Uterus (tissue), 4 donors: Measurements from ENCODE around the gene COL4A4. TPM values are rescaled to one million over a fixed set of nuclear protein-coding genes. Genes with fewer than 3 reads are reported as not detected.

ENCODE experiments used
- DNase-seq, 2 donors: peaks; one replicate each; pipeline ENCODE4 v3.0.0-alpha.2; 2019 to 2020
- H3K27ac ChIP-seq, 2 donors: fragments of 200-600 bp; sonication (generic); 1 replicate in 1 of 2; 2 replicates in 1 of 2; pipeline ENCODE4 v1.5.1; 2016 to 2018
- H3K27me3 ChIP-seq, 2 donors: fragments of 200-600 bp; sonication (generic); one replicate each; pipeline ENCODE4 v1.5.1; 2018 to 2019; ENCODE audit warnings: control low read depth in 1 of 2
- H3K36me3 ChIP-seq, 2 donors: fragments of 200-600 bp; sonication (generic); one replicate each; pipeline ENCODE4 v1.5.1; 2019; ENCODE audit warnings: control low read depth in 1 of 2
- H3K4me1 ChIP-seq, 2 donors: fragments of 200-600 bp; sonication (generic); one replicate each; pipeline ENCODE4 v1.5.1; 2018 to 2019; ENCODE audit warnings: control low read depth in 1 of 2
- H3K4me3 ChIP-seq, 2 donors: fragments of 200-600 bp; sonication (generic); 1 replicate in 1 of 2; 2 replicates in 1 of 2; pipeline ENCODE4 v1.5.1; 2018 to 2019; ENCODE audit warnings: mild to moderate bottlenecking in 1 of 2
- H3K9me3 ChIP-seq, 2 donors: fragments of 200-600 bp; sonication (generic); one replicate each; pipeline ENCODE4 v1.5.1; 2019; ENCODE audit warnings: control low read depth in 1 of 2
- POLR2A ChIP-seq, 2 donors: fragments of 450-650 bp; IDR thresholded peaks; one replicate each; pipeline ENCODE4 v1.6.1; 2016; ENCODE audit warnings: antibody characterized with exemption in 2 of 2, mild to moderate bottlenecking in 1 of 2, moderate library complexity in 1 of 2
- intact Hi-C: fragments of 100-400 bp; cut with DNase I; formaldehyde crosslinking; loops from one replicate; pipeline ENCODE4 v1.15.1; 2023; ENCODE audit warnings: low total_unique reads
- total RNA-seq, 4 donors: library from RNA; depleted of rRNA in 3 of 4; stranded (reverse); fragments of >200 nt in 3 of 4; gene quantifications; one replicate each; pipeline versions ENCODE4 v1.1.0 to v1.2.4, GENCODE V29; 2014 to 2023
- TF ChIP-seq, protein P1 (sequence below), 4 experiments: fragments of 200-600 bp in 2 of 4; fragments of 450-650 bp in 2 of 4; sonication (generic) in 2 of 4; IDR thresholded peaks; one replicate each; pipeline ENCODE4 v1.5.1; 2016 to 2019; ENCODE audit warnings: antibody characterized with exemption in 4 of 4, mild to moderate bottlenecking in 2 of 4, moderate library complexity in 1 of 4
- donor health status: DM: yes; HTN: yes; CAD: no.

COL4A4 gene
- total RNA-seq, 4 donors from 2014 or later: 0.76 to 6.4 (median 3.4) TPM

DNA sequence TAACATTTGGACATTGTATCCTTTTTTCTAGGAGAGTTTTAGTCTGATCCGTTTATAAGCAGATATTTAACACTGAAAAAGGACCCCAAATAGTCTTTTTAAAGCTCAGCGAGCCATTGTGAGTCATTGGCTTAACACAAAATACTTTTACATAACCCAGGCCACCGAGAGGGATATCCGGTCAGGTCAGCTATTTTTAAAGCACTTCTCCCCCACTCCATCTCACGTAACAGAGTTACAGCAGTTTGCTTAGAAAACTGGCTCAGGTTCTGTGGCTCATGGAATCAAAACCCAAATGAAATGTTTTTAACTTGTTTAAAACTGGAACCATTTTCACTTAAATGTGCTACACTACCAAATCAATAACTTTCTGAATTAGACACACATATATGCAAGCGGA is 24.3 kb upstream of the COL4A4 start:
- Histone ChIP-seq H3K4me3 (no peak overlapping the region), H3K9me3 (no peaks in the 10 kb centered on the region), H3K27me3 (no peaks in the 10 kb centered on the region), H3K36me3 (no peaks in the 10 kb centered on the region), H3K27ac (no peak overlapping the region), H3K4me1 (no peaks in the 10 kb centered on the region)
- intact Hi-C loops: no loop called here
- DNase-seq: peak; percentile 19 to 27
- TF ChIP-seq, protein P1, sequence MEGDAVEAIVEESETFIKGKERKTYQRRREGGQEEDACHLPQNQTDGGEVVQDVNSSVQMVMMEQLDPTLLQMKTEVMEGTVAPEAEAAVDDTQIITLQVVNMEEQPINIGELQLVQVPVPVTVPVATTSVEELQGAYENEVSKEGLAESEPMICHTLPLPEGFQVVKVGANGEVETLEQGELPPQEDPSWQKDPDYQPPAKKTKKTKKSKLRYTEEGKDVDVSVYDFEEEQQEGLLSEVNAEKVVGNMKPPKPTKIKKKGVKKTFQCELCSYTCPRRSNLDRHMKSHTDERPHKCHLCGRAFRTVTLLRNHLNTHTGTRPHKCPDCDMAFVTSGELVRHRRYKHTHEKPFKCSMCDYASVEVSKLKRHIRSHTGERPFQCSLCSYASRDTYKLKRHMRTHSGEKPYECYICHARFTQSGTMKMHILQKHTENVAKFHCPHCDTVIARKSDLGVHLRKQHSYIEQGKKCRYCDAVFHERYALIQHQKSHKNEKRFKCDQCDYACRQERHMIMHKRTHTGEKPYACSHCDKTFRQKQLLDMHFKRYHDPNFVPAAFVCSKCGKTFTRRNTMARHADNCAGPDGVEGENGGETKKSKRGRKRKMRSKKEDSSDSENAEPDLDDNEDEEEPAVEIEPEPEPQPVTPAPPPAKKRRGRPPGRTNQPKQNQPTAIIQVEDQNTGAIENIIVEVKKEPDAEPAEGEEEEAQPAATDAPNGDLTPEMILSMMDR (IDR thresholded peaks at IDR 0.05): no peak
- TF ChIP-seq POLR2A (IDR thresholded peaks at IDR 0.05): no peak

DNA sequence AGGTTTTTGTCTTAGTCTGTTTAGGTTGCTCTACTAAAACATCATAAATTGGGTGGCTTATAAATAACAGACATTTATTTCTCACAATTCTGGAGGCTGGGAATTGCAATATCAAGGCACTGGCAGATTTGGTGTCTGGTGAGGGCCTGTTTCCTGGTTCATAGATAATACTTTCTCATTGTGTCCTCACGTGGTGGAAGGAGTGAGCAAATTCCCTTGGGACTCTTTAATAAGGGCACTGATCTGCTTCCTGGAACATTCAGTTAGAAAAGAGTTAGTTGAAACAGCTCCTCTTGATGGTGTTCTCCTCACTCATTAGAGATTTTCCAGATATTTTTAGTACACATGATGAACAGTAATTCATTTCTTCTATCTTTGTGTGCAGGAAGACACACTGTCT is 22.7 kb upstream of the COL4A4 start:
- H3K4me3 ChIP-seq: no peak overlapping the region
- intact Hi-C loops: no loop called here
- no peak for DNase-seq
- no peaks in the 10 kb centered on the region for H3K9me3 ChIP-seq
- H3K36me3 ChIP-seq: no peaks in the 10 kb centered on the region
- H3K27me3 ChIP-seq: no peaks in the 10 kb centered on the region
- TF ChIP-seq, protein P1 (IDR thresholded peaks at IDR 0.05): no peak
- H3K4me1 ChIP-seq: no peaks in the 10 kb centered on the region
- H3K27ac ChIP-seq: no peak overlapping the region

DNA sequence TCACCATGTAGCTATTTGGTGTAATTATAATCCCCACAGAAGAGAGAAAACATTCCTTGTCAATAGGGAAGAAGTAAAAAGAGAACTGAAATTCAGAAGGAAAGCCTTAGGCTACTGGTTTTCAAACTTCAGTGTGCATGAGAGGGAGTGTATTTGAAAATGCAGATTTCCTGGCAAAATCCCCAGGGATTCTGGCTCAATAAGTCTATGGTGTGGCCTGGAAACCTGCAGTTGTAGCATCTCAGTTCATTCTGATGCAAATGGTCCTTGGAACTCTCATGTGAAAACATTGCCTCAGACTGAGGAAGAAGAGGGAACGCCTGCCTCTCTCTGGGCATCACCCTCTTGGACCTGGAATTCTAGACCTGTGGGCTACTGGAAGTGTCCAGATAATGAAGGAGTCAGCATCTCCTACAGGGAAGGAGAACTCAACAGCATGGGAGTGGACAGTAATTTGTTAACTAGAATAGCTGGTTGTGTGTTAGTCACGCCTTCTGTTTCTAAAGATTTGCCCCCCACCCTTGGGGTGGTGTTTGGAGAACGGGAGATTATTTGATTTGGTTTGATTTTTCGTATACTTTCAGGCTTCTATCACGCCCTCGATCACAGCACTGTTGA is 21.7 kb upstream of the COL4A4 start:
- intact Hi-C loops: no loop called here
- Histone ChIP-seq H3K27ac (no peak overlapping the region), H3K36me3 (no peaks in the 10 kb centered on the region), H3K9me3 (no peaks in the 10 kb centered on the region), H3K4me1 (no peaks in the 10 kb centered on the region), H3K27me3 (no peaks in the 10 kb centered on the region), H3K4me3 (no peak overlapping the region)
- TF ChIP-seq, protein P1 (IDR thresholded peaks at IDR 0.05): no peak
- TF ChIP-seq POLR2A (IDR thresholded peaks at IDR 0.05): no peak
- no peak for DNase-seq

DNA sequence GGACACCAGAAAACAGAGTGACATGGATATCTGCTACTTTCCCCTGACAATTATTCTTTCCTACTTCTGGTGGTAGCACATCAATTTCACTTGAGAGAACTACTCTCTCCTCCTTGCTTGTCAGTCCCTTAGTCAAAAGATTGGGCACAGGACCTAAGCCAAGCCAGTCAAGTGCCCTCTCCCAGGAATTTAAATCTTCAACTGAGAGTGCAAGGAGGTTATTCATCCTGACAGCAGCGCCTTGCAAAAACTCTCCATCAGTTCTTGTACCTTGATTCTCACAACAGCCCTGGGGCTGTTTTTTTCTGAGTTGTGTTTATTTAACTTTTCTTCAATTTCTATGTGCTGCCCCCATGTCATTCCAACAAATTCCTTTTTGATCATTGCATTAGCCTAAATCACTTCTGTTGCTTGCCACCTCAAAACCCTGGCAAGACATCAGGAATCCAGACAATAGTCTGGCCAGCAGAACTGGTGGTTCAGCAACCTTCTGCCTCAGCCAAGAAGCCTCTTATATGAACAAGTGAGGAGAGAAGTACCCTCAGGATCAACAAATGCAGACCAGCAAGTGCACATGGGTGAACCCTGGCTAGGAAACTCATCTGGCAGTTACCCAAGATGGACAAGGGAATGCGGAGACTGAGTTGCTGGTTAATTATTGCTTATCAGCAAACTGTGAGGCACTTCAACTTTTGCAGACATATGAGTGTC is 19.8 kb upstream of the COL4A4 start:
- Histone ChIP-seq H3K4me1 (no peaks in the 10 kb centered on the region), H3K27ac (no peak overlapping the region), H3K27me3 (no peaks in the 10 kb centered on the region), H3K4me3 (no peak overlapping the region), H3K36me3 (no peaks in the 10 kb centered on the region), H3K9me3 (no peaks in the 10 kb centered on the region)
- intact Hi-C loops: no loop called here
- TF ChIP-seq, protein P1 (IDR thresholded peaks at IDR 0.05): no peak
- no peak for TF ChIP-seq POLR2A (IDR thresholded peaks at IDR 0.05)
- DNase-seq: no peak

DNA sequence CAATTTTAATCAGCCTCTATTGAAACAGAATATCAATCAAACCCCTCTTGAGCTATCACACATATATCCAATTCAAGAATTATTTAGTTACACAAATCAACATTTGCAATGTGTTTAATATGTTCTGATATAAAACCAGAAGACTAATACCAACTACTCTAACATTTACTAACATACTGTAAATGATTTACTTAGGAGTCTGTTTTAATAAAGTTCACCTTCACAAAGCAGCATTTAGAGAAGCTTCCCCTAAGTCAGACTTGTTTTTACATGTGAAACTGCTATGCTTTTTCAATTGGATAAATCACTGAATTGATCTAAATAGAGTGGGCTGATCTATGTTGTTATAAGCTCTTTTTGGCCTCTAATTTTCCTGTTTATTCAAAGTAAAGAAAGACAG is 18.8 kb upstream of the COL4A4 start:
- no peak overlapping the region for H3K27ac ChIP-seq
- no peak for DNase-seq
- no peaks in the 10 kb centered on the region for H3K4me1 ChIP-seq
- H3K36me3 ChIP-seq: no peaks in the 10 kb centered on the region
- no peaks in the 10 kb centered on the region for H3K9me3 ChIP-seq
- H3K27me3 ChIP-seq: no peaks in the 10 kb centered on the region
- no peak overlapping the region for H3K4me3 ChIP-seq
- intact Hi-C loops: no loop called here
- TF ChIP-seq POLR2A (IDR thresholded peaks at IDR 0.05): no peak
- TF ChIP-seq, protein P1 (IDR thresholded peaks at IDR 0.05): no peak
